ENCODE results near the gene IPO11.

GRCh38 chr5:62617943-62618342 lies 205.4 kb downstream of the IPO11 start:
- TF ChIP-seq, protein P1, sequence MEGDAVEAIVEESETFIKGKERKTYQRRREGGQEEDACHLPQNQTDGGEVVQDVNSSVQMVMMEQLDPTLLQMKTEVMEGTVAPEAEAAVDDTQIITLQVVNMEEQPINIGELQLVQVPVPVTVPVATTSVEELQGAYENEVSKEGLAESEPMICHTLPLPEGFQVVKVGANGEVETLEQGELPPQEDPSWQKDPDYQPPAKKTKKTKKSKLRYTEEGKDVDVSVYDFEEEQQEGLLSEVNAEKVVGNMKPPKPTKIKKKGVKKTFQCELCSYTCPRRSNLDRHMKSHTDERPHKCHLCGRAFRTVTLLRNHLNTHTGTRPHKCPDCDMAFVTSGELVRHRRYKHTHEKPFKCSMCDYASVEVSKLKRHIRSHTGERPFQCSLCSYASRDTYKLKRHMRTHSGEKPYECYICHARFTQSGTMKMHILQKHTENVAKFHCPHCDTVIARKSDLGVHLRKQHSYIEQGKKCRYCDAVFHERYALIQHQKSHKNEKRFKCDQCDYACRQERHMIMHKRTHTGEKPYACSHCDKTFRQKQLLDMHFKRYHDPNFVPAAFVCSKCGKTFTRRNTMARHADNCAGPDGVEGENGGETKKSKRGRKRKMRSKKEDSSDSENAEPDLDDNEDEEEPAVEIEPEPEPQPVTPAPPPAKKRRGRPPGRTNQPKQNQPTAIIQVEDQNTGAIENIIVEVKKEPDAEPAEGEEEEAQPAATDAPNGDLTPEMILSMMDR (conservative IDR thresholded peaks at IDR 0.05 in 1 of 2, IDR thresholded peaks at IDR 0.05 in 1 of 2; ENCODE audit: extremely low read depth in 1 of 2, insufficient read depth in 1 of 2, low read depth in 1 of 2, low read length in 2 of 2), result no peak
- TF ChIP-seq EZH2 (IDR thresholded peaks at IDR 0.05; ENCODE audit: borderline replicate concordance, low read length), result no peak
